Fibroblast of pulmonary artery (primary cell): ENCODE results near the gene ZBTB43.
"Not testable (repeated sequence)": the region's sequence is repeated elsewhere in the genome, so short reads cannot be mapped to it uniquely, and the experiment has no call there.

Source experiments
- DNase-seq: peaks from one replicate; pipeline ENCODE4 v3.0.0-alpha.2; 2010; ENCODE audit warnings: low read depth
- H3K4me3 ChIP-seq: replicated peaks from 2 replicates; pipeline ENCODE4 v1.5.1; 2011; ENCODE audit warnings: low read depth, mild to moderate bottlenecking, control low read depth, low read length, moderate library complexity
- TF ChIP-seq, protein P1 (sequence below): IDR thresholded peaks from 2 replicates; pipeline ENCODE4 v1.5.1; 2011; ENCODE audit warnings: mild to moderate bottlenecking, control low read depth, low read length, inconsistent platforms; ENCODE audit errors: missing control alignments

ZBTB43 gene

DNA sequence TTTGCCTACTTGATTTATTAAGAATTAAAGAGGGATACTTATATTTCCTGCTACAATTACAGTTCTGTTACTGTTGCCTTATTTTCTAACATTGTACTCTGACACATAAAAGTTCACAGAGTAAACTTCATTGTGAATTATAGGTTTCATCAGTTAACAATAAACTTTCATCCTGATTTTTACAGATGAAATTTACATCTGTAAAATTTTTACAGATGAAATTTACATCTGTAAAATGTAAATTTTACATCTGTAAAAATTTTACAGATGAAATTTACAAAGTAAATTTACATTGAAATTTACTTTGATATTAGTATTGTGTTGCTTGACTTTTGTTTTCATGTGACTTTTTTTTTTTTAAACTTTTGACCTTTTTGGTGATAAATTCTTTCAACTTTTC is 9.3 kb downstream of the ZBTB43 start:
- no peak overlapping the region for H3K4me3 ChIP-seq
- TF ChIP-seq, protein P1, sequence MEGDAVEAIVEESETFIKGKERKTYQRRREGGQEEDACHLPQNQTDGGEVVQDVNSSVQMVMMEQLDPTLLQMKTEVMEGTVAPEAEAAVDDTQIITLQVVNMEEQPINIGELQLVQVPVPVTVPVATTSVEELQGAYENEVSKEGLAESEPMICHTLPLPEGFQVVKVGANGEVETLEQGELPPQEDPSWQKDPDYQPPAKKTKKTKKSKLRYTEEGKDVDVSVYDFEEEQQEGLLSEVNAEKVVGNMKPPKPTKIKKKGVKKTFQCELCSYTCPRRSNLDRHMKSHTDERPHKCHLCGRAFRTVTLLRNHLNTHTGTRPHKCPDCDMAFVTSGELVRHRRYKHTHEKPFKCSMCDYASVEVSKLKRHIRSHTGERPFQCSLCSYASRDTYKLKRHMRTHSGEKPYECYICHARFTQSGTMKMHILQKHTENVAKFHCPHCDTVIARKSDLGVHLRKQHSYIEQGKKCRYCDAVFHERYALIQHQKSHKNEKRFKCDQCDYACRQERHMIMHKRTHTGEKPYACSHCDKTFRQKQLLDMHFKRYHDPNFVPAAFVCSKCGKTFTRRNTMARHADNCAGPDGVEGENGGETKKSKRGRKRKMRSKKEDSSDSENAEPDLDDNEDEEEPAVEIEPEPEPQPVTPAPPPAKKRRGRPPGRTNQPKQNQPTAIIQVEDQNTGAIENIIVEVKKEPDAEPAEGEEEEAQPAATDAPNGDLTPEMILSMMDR = no peak
- no peak for DNase-seq

GRCh38 chr9:126817615-126818014 is 12.8 kb downstream of the ZBTB43 start:
- DNase-seq = not testable (repeated sequence)

DNA sequence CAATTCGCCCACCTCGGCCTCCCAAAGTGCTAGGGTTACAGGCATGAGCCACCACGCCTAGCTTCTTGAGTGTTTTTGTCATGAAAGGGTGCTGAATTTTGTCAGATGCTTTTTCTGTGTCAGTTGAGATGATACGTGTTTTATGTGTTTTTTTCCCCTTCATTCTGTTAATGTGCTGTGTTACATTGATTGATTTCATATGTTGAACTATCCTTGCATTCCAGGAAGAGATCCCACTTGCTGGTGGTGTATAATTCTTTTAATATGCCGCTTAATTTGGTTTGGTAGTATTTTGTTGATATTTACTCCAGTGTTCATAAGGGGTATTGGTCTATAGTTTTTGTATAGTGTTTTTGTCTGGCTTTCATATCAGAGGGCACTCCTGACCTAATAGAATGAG is 13.6 kb downstream of the ZBTB43 start:
- TF ChIP-seq, protein P1 = no peak
- DNase-seq = no peak

More at GRCh38 chr9:126817615-126818014, 12.8 kb downstream of the ZBTB43 start:
- H3K4me3 ChIP-seq = not testable (repeated sequence)

GRCh38 chr9:126819482-126819881 is 14.6 kb downstream of the ZBTB43 start:
- TF ChIP-seq, protein P1 = no peak
- DNase-seq = no peak
- no peak overlapping the region for H3K4me3 ChIP-seq

More for the DNA sequence above, 13.6 kb downstream of the ZBTB43 start:
- H3K4me3 ChIP-seq = no peak overlapping the region

DNA sequence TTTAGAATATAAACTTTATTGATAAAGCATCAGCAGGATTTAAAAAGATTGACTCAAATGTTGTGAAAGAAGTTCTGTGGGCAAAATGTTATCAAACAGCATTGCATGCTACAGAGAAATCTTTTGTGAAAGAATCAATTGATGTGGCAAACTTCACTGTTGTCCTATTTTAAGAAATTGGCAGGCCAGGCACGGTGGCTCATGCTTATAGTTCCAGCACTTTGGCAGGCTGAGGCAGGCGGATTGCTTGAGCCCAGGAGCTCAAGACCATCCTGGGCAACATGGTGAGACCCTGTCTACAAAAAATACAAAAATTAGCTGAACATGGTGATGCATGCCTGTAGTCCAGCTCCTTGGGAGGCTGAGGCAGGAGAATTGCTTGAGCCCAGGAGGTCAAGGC is 17.4 kb downstream of the ZBTB43 start:
- TF ChIP-seq, protein P1 = no peak
- no peak for DNase-seq

GRCh38 chr9:126822873-126823272 is 18.0 kb downstream of the ZBTB43 start:
- no peak overlapping the region for H3K4me3 ChIP-seq
- TF ChIP-seq, protein P1 = no peak
- no peak for DNase-seq

More for the DNA sequence above, 17.4 kb downstream of the ZBTB43 start:
- H3K4me3 ChIP-seq = no peak overlapping the region

- not testable (repeated sequence) for DNase-seq, H3K4me3 ChIP-seq
These were observed 19.2 kb downstream of the ZBTB43 start for GRCh38 chr9:126824052-126824451.

GRCh38 chr9:126827227-126827626 is 22.4 kb downstream of the ZBTB43 start:
- no peak overlapping the region for H3K4me3 ChIP-seq
- TF ChIP-seq, protein P1 = no peak

More at GRCh38 chr9:126827227-126827626, 22.4 kb downstream of the ZBTB43 start:
- DNase-seq = no peak
